Measurements from ENCODE around the gene GNPNAT1.

The GNPNAT1 gene

DNA sequence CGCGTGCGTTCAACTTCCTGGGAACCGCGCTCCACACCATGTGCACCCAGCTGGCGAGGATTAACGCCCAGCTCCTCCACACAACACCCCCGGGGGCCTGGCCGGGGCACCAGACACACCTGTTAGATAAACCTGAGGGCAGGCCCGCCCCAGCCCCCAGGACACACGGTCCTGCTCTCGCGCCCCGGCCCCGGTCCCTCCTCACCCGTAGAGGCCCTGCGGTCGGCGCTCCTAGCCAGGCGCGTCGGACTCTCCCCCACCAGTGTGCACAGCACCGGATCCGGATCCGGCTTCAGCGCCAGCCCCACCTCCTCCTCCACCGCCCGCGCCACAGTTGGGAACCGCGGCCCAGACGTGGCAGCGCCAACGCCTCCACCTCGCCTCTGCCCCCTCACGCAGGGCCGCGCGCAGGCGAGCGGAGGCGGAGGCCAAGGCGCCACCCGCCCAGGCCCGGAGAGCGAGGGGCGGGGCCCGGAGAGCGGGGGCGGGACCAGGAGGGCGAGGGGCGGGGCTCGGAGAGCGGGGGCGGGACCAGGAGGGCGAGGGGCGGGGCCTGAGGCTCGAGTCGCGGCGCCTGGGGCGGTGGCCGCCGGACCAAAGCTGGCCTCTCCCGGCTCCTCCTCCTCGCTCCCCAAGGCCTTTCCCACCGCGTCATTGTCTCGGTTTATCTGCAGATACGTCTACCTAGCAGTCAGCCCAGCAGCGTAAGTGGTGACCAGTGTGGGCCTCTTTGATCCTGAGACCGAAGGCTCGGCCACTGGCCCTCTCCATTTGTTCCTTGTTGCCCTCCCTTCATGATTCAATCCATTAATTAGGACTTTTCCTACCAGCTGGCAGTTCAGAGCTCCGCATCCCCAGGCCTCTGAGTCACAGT, at the start of gene GNPNAT1:
TSS of gene GNPNAT1 (minus strand) at position 385 of the 874 bp plus-strand sequence. CDS start 6,957 bp downstream, outside the sequence.
- DNase-seq, result peak in 55 of 56 donors; percentile 14 to 94 (median 77)

DNA sequence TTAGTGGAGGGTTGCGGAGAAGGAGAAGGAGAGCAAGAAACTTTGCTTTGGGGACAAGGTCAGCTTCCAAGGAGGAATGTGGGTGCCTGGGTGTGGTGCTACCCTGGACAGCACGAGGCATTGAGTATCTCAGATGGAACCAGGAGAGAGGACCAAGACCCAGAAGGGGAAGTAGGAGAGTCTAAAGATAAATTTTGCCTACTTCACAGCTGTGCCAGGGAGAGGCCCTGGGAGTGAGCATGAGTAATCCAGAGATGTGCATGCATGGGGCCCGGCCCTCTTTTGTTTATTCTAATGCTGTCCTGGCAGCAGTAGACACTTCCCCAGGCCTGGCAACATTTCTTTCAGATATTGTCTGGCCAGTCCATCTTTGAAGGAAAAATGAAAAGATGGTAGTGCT, 49.5 kb upstream of the GNPNAT1 start:
- DNase-seq, result peak in 10 of 56 donors; percentile 1 to 37 (median 8)

DNA sequence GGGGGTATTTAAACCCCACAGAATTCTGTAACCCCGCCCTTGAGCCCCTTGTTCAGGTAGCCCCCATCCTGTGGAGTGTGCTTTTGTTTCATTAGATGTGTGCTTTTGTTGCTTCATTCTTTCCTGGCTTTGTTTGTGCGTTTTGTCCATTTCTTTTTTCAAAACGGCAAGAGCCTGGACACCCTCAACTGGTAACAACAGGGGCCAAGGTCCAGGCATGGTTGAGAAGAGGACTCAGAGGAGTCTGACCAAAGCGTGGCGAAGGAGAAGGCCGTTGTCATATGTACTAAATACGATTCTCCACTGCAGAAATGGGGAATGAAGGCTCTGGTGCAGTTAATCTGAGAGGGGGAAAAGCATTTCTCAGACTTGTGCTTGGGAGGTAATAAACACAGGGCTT, 46.0 kb upstream of the GNPNAT1 start:
- DNase-seq, result no peak

DNA sequence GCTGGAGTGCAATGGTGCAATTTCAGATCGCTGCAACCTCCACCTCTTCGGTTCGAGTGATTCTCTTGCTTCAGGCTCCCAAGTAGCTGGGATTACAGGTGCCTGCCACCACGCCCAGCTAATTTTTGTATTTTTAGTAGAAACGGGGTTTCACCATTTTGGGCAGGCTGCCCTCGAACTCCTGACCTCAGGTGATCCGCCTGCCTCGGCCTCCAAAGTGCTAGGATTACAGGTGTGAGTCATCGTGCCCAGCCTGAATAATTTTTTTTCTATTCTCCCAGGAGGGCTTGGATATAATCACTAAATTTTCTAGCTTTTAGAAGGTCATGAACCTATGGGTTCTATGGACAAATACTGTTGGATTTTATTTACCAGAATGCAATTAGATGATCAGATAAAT, 44.7 kb upstream of the GNPNAT1 start:
- DNase-seq, result no peak

DNA sequence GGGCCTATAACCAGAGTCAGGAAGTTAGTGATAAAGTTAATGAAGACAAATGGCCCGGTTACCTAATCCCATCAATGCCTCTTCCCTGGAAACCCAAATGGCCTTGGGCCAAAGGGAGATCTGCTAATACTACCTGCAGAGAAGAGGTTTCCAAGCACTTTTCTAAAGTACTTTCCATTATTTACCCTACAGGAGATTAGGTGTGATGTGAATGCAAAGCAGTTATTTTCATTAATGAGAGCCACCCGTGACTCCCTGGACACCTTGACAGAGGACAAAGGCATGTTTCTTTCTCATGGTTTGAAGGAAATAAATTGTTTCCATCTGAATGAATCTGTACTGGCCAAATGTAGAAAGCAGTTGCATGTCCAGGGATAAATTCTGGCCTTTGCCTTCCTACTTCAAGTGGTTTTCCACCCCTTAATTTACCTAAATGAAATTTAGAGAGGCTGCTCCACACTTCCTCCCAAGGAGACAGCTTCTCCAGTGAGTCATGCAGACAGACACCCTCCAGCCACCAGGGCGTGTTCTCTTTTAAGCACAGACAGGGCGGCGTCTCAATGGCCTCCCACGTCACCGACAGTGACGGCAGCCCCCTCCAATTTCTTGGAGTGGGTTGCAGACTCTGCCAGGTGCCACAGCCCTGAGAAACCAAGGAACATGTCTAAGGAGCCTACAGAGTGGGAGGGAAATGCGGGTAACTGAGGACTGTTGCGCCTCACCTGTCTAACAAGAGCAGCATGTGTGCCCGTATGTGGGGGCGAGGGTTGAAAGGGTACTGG, 43.9 kb upstream of the GNPNAT1 start:
- DNase-seq, result peak in 29 of 56 donors; percentile 7 to 84 (median 40)

DNA sequence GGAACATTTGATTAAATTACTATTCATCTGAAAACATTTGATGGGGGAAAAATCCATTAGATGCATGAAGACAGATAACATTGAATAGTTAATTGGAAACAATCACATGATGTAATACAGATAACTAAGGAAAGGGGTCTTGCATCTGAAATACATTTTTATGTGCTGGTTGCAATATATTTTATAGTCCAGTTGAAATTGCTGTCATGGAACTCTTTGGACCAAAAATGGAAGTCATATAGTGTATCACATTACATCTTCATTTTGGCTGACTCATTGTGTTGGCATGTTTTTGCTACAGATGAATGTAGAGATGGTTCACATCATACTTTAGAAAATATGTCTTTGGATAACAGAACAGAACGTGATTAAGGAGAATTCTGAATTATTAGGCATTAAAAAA, 43.0 kb upstream of the GNPNAT1 start:
- DNase-seq, result no peak

DNA sequence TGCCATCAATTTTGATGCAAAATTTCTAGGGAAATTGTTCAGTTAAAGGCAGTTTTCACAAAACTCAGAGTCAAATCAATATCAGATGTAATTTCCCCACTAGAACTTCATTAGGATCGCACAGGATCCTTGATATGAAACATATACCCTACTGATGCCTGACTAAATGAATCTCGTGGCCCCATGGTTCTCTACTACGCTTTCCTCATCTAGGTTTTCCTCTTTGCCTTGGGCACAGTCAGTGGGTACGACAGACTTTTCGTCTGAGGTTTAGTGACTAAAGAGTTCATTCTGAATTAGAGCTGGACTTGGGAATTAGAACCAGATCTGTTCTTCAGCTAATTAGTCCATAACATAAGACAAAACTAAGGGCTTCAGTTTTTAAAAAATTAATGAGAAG, 42.5 kb upstream of the GNPNAT1 start:
- DNase-seq, result no peak

DNA sequence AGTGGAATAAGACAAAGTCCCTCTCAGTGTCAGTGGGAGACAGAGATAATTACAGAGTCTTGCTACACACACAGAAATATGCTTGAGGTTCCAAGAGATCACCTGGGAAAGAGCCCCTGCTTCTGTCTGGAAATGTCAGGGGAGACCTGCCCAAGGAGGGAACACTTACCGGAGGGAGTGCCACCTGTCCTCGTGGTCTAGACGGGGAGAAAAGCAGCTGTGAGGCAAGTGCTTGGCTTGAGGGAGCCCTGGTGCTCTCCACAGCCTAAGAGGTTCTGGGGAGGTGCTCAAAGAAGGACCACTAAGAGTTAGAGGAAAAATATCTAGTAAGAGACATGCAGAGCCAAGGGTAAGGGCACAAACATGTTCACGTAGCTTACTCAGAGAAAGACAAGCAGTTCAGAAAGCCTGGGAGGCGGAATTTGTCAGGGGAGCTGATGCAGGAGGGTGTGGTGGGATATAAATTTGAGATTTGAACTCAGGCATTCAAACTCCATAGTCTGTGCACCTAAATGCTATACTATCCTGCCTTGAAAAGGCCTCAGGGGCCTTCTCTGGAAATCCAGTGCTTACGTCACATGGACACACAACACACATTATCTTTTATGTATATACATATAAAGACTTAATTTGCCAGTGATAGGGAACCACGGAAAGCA, 38.2 kb upstream of the GNPNAT1 start:
- no peak for DNase-seq

DNA sequence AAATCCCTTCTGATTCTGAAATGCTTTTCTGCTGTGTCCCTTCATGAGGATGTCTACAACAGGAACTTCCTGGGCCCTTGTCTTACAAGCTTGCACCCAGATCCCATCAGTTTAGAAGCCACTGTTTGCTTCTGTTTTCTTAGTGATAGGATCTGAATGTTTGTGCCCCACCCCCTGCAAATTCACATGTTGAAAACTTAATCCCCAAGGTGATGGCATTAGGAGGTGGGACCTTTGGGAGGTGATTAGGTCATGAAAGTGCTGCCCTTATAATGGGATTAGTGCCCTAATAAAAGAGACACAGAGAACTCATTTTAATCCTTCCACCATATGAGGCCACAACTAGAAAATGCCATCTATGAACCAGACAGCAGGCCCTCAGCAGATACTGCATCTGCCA, 36.0 kb upstream of the GNPNAT1 start:
- DNase-seq, result no peak

DNA sequence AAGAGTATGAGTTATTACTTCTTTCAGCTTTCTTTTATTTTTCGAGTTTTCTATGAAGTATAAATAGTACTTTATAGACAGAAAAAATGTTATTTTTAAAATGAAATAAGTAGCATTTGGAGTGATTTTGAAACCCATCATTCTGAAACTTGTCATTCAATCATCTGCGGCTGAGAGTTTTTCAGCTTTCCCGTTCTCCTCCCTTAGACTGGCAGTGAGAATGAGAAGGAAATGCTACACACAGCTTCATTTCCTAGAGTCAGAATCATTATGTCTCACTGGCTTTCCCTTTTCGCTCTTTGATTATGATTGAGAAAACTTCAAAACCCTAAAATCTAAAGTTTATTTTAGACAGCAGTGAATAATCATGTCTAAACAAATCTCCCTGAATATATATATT, 33.7 kb upstream of the GNPNAT1 start:
- DNase-seq, result no peak

DNA sequence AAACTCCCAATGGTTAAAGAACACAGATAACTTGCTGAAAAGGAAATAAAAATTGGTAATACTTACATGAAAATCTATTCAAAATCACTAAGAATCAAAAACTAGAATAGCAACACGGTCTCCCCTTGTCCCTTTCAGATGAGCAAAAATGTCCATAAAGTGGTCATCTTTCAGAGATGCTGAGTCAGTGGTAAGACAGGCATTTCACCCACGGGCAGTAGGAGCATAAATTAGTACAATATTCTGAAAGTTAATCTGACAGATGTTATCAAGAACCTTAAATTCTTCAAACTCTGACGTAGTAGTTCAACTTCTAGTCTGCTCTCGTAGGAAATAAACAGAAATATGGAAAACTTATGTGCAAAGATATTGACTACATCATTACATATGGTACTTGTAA, 33.1 kb upstream of the GNPNAT1 start:
- DNase-seq, result no peak

DNA sequence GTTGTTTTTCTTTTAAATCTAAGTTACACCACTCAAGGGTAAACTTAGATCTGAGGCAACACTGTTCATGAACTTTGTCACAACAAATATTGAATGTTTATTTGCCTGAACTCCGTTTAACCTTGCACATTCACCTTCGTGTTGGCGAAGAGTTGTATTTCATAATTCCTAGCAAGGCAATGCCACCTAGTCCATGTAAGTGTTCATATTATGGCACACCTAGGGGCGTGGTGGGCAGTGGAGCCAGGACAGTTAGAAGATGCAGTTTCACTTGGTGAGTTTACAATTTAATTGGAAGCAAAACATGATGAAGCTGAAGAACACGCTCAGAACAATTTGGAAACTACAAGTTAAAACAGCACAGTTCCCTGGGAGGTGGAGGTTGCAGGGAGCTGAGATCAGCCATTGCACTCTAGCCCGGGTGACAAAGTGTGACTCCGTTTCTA, 30.4 kb upstream of the GNPNAT1 start:
- no peak for DNase-seq

DNA sequence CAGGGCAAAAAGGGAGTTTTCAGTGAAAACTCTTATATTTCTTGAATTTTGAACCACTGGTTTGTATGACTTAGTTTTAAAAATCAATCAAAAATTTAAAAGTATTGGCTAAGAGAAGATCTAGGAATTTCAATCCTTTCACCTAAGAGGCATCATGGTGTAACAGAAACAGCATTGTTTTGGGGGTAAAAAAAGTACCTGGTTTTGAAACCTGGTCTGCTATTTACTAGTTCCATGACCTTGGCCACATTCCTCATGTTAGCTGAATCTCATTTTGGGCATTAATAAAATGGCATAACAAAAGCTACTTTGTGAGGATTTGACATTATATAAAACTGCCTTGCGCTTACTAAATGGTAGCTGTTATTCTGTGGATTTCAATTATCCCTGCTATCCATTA, 16.7 kb upstream of the GNPNAT1 start:
- DNase-seq, result no peak

DNA sequence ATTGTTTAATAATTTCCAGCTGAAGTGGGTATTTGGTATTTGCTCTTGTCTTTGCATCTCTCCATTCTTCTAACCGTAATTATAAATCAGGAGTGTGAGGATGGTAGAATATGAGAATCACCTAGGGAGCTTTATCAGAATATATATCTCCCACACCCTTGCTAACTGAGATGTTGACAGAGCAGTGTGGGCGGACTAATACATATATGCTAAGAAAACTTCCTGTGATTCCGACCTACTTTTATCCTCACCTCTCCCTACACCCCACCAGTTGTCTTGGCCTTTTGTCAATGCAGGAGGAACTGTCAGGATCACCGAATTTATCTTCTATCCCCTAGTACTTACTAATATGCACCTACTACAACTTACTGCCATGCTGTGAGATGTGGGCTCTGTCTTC, 14.7 kb upstream of the GNPNAT1 start:
- no peak for DNase-seq

DNA sequence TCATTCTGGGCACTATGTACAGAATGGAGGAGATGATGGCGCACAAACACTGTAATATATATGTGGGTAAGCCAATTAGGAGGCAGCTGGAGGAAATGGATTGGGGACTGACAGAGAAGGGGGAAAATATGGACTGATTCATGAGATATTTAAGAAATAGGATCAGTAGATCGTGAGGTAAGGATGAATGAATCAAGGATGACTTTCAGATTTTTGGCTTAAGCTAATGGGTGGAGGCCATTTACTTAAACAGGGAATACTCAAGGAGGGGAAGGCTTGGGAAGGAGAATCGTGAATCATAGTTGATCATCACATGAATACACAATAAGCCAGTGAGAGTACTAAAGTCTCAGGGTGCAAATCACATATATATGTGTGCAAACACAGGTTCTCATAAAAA, 11.2 kb upstream of the GNPNAT1 start:
- no peak for DNase-seq

DNA sequence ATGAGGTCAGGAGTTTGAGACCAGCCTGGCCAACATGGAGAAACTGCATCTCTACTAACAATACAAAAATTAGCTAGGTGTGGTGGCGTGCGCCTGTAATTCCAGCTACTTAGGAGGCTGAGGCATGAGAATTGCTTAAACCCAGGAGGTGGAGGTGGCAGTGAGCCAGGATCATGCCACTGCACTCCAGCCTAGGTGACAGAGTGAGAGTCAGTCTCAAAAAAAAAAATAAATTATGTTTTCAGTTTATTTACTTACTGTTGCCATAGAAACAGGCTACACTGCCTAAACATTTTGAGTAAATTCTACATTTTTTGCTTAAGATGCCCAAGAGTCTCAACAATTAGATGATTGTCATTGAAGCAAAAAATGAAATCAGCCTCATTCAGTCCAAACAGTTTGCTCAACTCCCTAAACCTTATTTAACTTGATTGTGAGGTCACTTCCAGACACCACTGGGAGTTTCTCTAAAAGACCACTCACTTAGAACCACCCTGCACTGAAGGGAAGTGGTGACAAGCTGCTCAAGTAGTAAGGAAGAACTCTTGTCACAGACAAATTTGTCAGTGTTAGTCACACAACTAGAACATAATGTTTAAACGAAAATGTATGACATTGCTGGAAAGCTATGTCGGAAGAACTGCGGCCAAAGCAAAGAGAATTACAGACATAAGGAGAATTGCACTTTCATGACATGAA, 9.8 kb upstream of the GNPNAT1 start:
- DNase-seq, result no peak

DNA sequence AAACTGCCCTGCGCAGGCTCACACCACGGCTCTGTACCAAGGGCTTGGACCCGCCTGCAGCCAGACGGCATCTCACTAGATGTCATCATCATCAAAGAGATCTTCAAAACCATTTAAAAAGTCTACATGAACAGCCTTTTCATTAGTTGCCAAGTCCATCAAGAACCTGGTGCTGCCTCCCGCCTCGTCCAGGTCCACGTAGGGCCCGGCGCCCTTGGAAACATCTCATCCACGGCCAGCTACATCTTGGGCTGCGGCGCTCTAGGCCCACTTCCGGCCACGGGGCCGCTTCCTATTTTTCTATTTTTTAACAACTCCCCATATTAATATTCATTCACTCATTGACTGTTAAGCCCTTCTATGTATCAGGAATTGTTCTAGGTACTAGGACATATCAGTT, 7.4 kb upstream of the GNPNAT1 start:
- no peak for DNase-seq

DNA sequence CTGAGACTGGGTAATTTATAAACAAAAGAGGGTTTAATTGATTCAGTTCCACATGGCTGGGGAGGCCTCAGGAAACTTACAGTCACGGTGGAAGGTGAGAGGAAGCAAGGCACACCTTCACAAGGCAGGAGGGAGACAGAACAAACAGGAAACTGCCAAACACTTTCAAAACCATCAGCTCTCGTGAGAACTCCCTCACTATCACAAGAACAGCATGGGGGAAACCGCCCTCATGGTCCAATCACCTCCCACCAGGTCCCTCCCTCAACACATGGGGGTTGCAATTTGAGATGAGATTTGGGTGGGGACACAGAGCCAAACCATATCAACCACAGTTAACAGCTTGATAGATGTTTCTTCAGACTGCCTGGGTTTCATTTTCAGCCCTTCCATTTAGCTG, 6.2 kb upstream of the GNPNAT1 start:
- no peak for DNase-seq

DNA sequence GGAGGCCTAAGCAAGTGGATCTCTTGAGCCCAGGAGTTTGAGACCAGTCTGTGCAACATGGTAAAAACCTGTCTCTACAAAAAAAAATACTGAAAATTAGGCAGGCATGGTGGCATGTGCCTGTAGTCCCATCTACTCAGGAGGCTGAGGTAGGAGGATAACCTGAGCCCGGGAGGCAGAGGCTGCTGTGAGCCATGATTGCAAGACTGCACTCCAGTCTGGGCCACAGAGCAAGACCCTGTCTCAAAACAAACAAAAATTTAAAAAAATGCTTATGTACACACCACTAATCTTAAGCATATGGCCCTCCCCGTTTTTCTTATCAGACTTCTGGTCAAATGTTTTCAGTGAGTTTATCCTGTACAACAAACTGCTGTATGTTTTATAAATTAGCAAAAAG, 1.7 kb upstream of the GNPNAT1 start:
- no peak for DNase-seq

DNA sequence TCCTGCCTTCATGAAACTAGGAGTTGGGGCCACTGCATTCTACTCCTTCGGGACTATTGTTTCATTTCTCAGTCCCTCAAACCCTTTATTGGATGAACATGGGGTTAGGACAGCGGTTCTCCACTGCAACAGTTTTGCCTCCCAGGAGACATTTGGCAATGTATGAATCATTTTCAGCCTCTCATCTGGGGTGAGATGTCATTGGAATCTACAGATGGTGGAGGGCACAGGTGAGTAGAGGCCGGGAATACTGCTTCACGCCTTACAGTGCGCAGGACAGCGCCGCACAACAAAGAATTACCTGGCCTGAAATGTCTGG, 649 bp upstream of the GNPNAT1 start:
- peak in 2 of 56 donors; percentile 33 to 44 for DNase-seq

DNA sequence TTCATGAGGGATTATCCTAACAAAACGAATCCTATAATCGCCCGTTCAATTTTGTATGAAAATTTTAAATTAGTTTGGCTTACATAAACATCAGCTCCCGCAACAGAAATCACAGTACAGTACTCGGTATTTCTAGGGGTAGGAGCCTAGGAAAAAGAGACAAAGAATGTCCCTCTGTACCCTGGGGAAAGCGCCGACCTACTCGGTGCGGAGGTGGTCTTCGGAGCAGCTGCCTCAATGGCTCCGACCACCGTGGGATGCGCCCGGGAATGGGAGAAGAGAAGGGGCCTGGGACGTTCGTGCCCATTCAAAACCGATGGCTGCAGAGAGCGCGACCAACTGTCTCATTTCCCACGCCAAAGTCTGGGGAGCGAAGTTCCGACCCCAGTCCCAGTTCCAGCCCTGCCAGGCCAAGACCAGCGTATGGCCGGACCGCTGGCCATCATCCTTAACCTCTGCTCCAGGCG, 618 bp downstream of the GNPNAT1 start:
- DNase-seq, result peak in 5 of 56 donors; percentile 15 to 51 (median 38)

All from nucleus accumbens (tissue), 56 donors.